Endothelial cell (in vitro differentiated cells): Measurements from ENCODE around the gene ADD2. TPM values are rescaled to one million over a fixed set of nuclear protein-coding genes. Genes with fewer than 3 reads are reported as not detected.
"Not testable (repeated sequence)": the region's sequence is repeated elsewhere in the genome, so short reads cannot be mapped to it uniquely, and the experiment has no call there.

ENCODE experiments used
- DNase-seq: peaks from one replicate; pipeline ENCODE4 v3.0.0; 2021; ENCODE audit warnings: low spot score
- H3K27ac Mint-ChIP-seq: one replicate; pipeline ENCODE4 v1.8.0; 2021; ENCODE audit warnings: mixed read lengths, inconsistent platforms; ENCODE audit not compliant: unreplicated experiment
- H3K27me3 Mint-ChIP-seq: one replicate; pipeline ENCODE4 v1.8.0; 2021; ENCODE audit warnings: mild to moderate bottlenecking, moderate library complexity, mixed read lengths, inconsistent platforms; ENCODE audit not compliant: unreplicated experiment
- H3K36me3 Mint-ChIP-seq: one replicate; pipeline ENCODE4 v1.8.0; 2021; ENCODE audit warnings: mild to moderate bottlenecking, low read depth, mixed read lengths, inconsistent platforms; ENCODE audit not compliant: unreplicated experiment
- H3K4me1 Mint-ChIP-seq: one replicate; pipeline ENCODE4 v1.8.0; 2021; ENCODE audit warnings: mild to moderate bottlenecking, mixed read lengths, inconsistent platforms; ENCODE audit not compliant: unreplicated experiment
- H3K4me3 Mint-ChIP-seq: one replicate; pipeline ENCODE4 v1.8.0; 2021; ENCODE audit warnings: mild to moderate bottlenecking, mixed read lengths, inconsistent platforms; ENCODE audit not compliant: unreplicated experiment
- H3K9me3 Mint-ChIP-seq: one replicate; pipeline ENCODE4 v1.8.0; 2021; ENCODE audit warnings: mixed read lengths, inconsistent platforms; ENCODE audit not compliant: unreplicated experiment
- total RNA-seq: library from RNA; stranded (reverse); fragmentation: NEBNext Ultra II Directional; extraction: Animal tissue kit (Norgen Biotek cat#: 25700); gene quantifications from one replicate; pipeline ENCODE4 v1.2.1, GENCODE V29; 2021; ENCODE audit not compliant: unreplicated experiment
- TF ChIP-seq, protein P1 (sequence below): fragments of 200-600 bp; sonication (generic); IDR thresholded peaks from one replicate; pipeline ENCODE4 v1.5.0; 2021; ENCODE audit warnings: antibody characterized with exemption; ENCODE audit not compliant: unreplicated experiment

Gene ADD2
- total RNA-seq, 1 donor from 2014 or later, result 54.0 TPM

DNA sequence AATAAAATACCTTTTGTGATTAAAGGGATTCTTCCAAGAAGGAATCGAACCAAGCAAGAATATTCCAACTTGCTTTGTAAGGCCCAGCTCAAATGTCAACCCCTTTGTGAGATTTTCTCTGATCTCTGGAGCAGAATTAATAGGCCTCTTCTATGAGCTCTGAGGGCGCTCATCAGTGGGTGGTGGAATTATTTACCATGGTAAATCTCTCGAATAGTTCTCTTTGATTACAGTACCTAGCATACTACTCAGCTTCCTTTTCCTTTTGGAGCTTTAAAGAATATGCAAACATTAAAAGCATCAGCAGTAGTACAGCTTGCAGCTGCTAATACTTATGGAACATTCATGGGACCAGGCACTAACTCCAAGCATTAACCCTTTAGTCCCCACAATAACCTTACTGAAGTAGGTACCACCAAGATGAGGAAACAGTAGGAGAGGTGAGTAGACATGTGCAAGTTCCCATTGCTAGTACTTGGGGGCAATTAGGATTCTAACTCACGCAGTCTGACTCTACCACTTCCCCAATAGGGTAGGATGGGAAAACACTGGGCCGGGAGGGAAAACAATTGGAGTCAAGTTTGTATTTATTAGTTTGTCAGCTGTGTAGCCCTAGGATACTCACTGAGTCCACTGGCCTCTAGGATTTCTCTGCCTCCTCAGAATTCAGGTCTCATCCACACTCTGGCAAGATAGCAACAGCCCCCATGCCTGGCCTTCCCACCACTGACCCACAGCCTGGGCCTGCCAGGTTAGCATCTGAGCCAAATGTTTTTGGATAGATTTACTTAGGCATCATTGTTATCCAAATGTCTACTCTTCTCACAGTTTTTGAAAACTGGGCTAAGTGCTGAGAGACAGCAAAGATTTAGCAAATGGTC is 21.7 kb downstream of the ADD2 start:
- Mint-ChIP-seq H3K27ac (no peak overlapping the region), H3K9me3 (no peaks in the 10 kb centered on the region), H3K4me3 (no peak overlapping the region), H3K4me1 (peaks cover 12% of the 10 kb centered on the region), H3K36me3 (peaks cover 5% of the 10 kb centered on the region), H3K27me3 (peaks cover 2% of the 10 kb centered on the region)
- no peak for DNase-seq
- TF ChIP-seq, protein P1, sequence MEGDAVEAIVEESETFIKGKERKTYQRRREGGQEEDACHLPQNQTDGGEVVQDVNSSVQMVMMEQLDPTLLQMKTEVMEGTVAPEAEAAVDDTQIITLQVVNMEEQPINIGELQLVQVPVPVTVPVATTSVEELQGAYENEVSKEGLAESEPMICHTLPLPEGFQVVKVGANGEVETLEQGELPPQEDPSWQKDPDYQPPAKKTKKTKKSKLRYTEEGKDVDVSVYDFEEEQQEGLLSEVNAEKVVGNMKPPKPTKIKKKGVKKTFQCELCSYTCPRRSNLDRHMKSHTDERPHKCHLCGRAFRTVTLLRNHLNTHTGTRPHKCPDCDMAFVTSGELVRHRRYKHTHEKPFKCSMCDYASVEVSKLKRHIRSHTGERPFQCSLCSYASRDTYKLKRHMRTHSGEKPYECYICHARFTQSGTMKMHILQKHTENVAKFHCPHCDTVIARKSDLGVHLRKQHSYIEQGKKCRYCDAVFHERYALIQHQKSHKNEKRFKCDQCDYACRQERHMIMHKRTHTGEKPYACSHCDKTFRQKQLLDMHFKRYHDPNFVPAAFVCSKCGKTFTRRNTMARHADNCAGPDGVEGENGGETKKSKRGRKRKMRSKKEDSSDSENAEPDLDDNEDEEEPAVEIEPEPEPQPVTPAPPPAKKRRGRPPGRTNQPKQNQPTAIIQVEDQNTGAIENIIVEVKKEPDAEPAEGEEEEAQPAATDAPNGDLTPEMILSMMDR, result no peak

DNA sequence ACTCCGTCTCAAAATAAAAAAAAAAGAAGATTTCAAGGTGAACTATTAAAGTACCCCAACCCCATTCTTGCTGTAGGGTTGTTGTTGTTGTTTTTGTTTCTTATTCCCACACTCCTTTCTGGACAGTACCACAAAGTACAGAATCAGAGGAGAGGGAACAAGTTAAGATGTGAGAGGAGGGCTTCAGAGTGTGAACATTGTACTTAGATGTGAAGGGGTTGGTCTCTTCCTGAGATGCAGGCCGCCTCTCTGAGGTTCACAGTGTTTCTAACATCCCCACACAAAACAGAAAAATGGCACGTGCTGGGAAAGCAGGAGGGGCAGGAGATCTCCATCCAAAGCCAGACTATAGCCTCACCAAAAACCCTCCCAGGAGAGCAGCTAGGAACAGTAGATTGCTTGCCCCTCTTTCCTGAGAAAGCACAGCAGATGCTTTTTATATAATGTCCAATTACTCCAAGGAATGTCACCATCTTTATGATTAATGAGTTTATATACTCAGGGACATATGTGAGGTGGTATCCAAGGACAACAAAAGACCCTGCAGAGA is 22.6 kb downstream of the ADD2 start:
- Mint-ChIP-seq H3K36me3 (peaks cover 5% of the 10 kb centered on the region), H3K4me3 (no peak overlapping the region), H3K4me1 (peaks cover 12% of the 10 kb centered on the region), H3K9me3 (no peaks in the 10 kb centered on the region), H3K27ac (no peak overlapping the region), H3K27me3 (peaks cover 2% of the 10 kb centered on the region)
- no peak for DNase-seq
- TF ChIP-seq, protein P1, result no peak

DNA sequence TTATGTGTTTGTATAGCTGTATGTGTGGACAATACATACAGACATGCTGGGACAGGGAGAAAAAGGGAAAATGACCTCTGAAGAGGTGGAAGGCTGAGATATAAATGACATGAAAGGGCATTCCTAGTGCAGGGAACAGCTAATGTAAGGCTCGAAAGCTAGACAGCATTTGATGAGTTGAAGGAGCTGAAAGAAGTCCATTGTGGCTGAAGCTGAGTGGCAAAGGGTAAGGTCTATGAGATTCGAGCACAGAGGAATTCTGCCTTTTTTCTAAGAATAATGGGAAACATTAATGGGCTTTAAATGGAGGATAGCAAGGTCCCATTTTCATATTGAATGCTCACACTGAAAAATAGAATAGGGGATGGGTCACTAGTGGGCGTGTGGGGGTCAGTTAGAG is 23.6 kb downstream of the ADD2 start:
- Mint-ChIP-seq H3K4me3 (no peak overlapping the region), H3K27me3 (peaks cover 2% of the 10 kb centered on the region), H3K9me3 (no peaks in the 10 kb centered on the region), H3K27ac (no peak overlapping the region), H3K36me3 (peaks cover 5% of the 10 kb centered on the region), H3K4me1 (peaks cover 7% of the 10 kb centered on the region)
- DNase-seq, result no peak
- TF ChIP-seq, protein P1, result no peak

DNA sequence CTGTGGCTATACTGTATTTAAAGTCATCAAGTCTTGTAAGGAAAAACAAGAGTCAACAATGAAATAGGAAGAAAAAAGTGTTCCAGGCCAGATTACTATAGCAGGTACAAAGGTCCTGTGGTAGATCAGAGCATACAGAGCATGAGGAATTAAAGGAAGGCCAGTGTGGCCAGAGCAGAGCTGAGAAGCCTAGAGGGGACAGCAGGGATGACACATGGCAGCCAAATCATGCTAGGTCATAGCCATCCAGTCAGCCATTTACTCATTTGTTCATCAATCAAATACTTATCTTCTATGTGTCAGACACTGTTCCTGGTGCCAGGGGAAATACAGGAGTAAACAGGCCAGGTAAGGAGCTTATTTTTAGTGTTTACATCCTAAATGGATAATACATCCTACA is 24.3 kb downstream of the ADD2 start:
- no peaks in the 10 kb centered on the region for H3K9me3 Mint-ChIP-seq
- no peak for DNase-seq
- H3K27me3 Mint-ChIP-seq, result no peaks in the 10 kb centered on the region
- no peak overlapping the region for H3K27ac Mint-ChIP-seq
- H3K4me3 Mint-ChIP-seq, result no peak overlapping the region
- H3K36me3 Mint-ChIP-seq, result peaks cover 5% of the 10 kb centered on the region
- TF ChIP-seq, protein P1, result no peak
- peaks cover 7% of the 10 kb centered on the region for H3K4me1 Mint-ChIP-seq

DNA sequence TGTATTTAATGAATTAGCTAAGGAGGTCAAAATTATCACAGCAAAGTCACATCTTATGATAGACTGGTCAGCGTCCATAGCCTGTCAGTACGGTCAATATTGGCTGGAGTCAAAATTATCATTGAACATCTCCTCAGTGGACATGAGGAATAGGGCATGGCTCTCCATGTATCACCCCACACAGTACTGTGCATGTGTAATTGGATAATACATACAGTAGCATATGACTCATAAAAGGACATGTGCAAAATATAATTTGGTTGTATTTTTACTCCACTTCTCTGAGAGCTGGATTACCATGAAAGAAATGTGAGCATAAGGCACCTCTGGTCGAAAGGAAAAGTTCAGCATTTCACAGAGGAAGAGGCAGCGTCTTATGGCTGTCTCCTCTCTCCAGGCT is 24.9 kb downstream of the ADD2 start:
- TF ChIP-seq, protein P1, result no peak
- no peaks in the 10 kb centered on the region for H3K9me3 Mint-ChIP-seq
- no peak for DNase-seq
- H3K4me3 Mint-ChIP-seq, result no peak overlapping the region
- H3K27me3 Mint-ChIP-seq, result no peaks in the 10 kb centered on the region
- H3K27ac Mint-ChIP-seq, result no peak overlapping the region
- H3K4me1 Mint-ChIP-seq, result peaks cover 7% of the 10 kb centered on the region
- H3K36me3 Mint-ChIP-seq, result peaks cover 5% of the 10 kb centered on the region

DNA sequence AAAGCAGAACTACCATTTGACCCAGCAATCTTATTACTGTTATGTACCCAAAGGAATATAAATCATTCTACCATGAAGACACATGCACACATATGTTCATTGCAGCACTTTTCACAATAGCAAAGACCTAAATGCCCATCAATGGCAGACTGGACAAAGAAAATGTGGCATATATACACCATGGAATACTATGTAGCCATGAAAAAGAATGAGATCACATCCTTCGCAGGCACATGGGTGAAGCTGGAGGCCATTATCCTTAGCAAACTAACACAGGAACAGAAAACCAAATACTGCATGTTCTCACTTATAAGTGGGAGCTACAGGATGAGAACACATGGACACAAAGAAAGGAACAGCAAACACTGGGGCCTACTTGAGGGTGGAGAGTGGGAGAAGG is 28.5 kb downstream of the ADD2 start:
- not testable (repeated sequence) for H3K27me3 Mint-ChIP-seq, H3K4me3 Mint-ChIP-seq, H3K27ac Mint-ChIP-seq, H3K4me1 Mint-ChIP-seq, H3K36me3 Mint-ChIP-seq, H3K9me3 Mint-ChIP-seq, DNase-seq
